ENCODE measurements around the gene GLCCI1. TPM values are rescaled to one million over a fixed set of nuclear protein-coding genes. Genes with fewer than 3 reads are reported as not detected.

The GLCCI1 gene
- total and polyA plus RNA-seq, 4 donors, result 1.4 to 5.9 (median 4.3) TPM

DNA sequence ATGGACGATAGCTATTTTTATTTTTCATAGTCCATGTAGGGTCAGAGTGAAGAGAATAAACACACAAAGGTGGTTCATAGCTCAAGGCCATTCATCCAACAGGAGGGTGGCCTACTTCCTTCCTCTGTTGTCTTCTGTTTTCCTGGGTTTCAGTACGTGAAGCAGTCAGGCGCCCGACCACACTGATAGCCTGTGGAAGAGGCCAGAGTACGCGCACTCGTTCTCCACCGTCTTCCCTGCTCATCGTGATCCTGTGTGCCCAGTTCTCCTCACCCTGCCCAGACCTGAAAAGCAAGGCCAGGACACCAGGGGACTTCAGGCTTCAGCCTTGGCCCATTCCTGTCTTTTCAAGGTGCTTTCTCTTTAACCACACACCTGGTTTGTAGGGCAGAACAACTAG, 134.7 kb downstream of the GLCCI1 start:
- TF ChIP-seq, protein P1, sequence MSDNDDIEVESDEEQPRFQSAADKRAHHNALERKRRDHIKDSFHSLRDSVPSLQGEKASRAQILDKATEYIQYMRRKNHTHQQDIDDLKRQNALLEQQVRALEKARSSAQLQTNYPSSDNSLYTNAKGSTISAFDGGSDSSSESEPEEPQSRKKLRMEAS (IDR thresholded peaks at IDR 0.05), result no peak
- TF ChIP-seq FOXA2 (IDR thresholded peaks at IDR 0.05) (no peak), GABPA (IDR thresholded peaks at IDR 0.05 in 1 of 2, conservative IDR thresholded peaks at IDR 0.05 in 1 of 2) (no peak), HNF4G (IDR thresholded peaks at IDR 0.05) (no peak), NR2F2 (IDR thresholded peaks at IDR 0.05) (no peak), RAD21 (IDR thresholded peaks at IDR 0.05) (no peak), EGR1 (IDR thresholded peaks at IDR 0.05; ENCODE audit: low read depth in 2 of 2) (no peak), FOXA1 (IDR thresholded peaks at IDR 0.05) (no peak), TAF1 (conservative IDR thresholded peaks at IDR 0.05) (no peak), YY1 (IDR thresholded peaks at IDR 0.05) (no peak), HNF4A (conservative IDR thresholded peaks at IDR 0.05) (no peak), JUND (IDR thresholded peaks at IDR 0.05) (no peak), SP1 (IDR thresholded peaks at IDR 0.05) (no peak)
- TF ChIP-seq, protein P2, sequence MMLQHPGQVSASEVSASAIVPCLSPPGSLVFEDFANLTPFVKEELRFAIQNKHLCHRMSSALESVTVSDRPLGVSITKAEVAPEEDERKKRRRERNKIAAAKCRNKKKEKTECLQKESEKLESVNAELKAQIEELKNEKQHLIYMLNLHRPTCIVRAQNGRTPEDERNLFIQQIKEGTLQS (IDR thresholded peaks at IDR 0.05), result no peak
- TF ChIP-seq, protein P3, sequence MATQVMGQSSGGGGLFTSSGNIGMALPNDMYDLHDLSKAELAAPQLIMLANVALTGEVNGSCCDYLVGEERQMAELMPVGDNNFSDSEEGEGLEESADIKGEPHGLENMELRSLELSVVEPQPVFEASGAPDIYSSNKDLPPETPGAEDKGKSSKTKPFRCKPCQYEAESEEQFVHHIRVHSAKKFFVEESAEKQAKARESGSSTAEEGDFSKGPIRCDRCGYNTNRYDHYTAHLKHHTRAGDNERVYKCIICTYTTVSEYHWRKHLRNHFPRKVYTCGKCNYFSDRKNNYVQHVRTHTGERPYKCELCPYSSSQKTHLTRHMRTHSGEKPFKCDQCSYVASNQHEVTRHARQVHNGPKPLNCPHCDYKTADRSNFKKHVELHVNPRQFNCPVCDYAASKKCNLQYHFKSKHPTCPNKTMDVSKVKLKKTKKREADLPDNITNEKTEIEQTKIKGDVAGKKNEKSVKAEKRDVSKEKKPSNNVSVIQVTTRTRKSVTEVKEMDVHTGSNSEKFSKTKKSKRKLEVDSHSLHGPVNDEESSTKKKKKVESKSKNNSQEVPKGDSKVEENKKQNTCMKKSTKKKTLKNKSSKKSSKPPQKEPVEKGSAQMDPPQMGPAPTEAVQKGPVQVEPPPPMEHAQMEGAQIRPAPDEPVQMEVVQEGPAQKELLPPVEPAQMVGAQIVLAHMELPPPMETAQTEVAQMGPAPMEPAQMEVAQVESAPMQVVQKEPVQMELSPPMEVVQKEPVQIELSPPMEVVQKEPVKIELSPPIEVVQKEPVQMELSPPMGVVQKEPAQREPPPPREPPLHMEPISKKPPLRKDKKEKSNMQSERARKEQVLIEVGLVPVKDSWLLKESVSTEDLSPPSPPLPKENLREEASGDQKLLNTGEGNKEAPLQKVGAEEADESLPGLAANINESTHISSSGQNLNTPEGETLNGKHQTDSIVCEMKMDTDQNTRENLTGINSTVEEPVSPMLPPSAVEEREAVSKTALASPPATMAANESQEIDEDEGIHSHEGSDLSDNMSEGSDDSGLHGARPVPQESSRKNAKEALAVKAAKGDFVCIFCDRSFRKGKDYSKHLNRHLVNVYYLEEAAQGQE (IDR thresholded peaks at IDR 0.05), result no peak
- TF ChIP-seq, protein P4, sequence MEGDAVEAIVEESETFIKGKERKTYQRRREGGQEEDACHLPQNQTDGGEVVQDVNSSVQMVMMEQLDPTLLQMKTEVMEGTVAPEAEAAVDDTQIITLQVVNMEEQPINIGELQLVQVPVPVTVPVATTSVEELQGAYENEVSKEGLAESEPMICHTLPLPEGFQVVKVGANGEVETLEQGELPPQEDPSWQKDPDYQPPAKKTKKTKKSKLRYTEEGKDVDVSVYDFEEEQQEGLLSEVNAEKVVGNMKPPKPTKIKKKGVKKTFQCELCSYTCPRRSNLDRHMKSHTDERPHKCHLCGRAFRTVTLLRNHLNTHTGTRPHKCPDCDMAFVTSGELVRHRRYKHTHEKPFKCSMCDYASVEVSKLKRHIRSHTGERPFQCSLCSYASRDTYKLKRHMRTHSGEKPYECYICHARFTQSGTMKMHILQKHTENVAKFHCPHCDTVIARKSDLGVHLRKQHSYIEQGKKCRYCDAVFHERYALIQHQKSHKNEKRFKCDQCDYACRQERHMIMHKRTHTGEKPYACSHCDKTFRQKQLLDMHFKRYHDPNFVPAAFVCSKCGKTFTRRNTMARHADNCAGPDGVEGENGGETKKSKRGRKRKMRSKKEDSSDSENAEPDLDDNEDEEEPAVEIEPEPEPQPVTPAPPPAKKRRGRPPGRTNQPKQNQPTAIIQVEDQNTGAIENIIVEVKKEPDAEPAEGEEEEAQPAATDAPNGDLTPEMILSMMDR (IDR thresholded peaks at IDR 0.05; ENCODE audit: low read depth, low read length, missing input control), result no peak
- TF ChIP-seq, protein P5, sequence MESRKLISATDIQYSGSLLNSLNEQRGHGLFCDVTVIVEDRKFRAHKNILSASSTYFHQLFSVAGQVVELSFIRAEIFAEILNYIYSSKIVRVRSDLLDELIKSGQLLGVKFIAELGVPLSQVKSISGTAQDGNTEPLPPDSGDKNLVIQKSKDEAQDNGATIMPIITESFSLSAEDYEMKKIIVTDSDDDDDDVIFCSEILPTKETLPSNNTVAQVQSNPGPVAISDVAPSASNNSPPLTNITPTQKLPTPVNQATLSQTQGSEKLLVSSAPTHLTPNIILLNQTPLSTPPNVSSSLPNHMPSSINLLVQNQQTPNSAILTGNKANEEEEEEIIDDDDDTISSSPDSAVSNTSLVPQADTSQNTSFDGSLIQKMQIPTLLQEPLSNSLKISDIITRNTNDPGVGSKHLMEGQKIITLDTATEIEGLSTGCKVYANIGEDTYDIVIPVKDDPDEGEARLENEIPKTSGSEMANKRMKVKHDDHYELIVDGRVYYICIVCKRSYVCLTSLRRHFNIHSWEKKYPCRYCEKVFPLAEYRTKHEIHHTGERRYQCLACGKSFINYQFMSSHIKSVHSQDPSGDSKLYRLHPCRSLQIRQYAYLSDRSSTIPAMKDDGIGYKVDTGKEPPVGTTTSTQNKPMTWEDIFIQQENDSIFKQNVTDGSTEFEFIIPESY (IDR thresholded peaks at IDR 0.05), result no peak
- Histone ChIP-seq H3K36me3 (ENCODE audit: control insufficient read depth in 4 of 4, insufficient read depth in 3 of 4, low read depth in 1 of 4, low read length in 3 of 4) (no peaks in the 10 kb centered on the region), H3K27me3 (ENCODE audit: control insufficient read depth in 4 of 4, insufficient read depth in 4 of 4, low read length in 3 of 4) (no peaks in the 10 kb centered on the region), H3K4me3 (ENCODE audit: low read depth in 1 of 3, low read length in 3 of 3) (no peak overlapping the region), H3K4me1 (ENCODE audit: control insufficient read depth in 4 of 4, insufficient read depth in 4 of 4, low read length in 3 of 4) (no peaks in the 10 kb centered on the region), H3K27ac (ENCODE audit: low read depth in 1 of 2, low read length in 2 of 2) (no peak overlapping the region), H3K9me3 (ENCODE audit: control insufficient read depth in 4 of 4, low read length in 3 of 4) (no peaks in the 10 kb centered on the region), H3K9ac (ENCODE audit: low read depth in 1 of 2, low read length in 2 of 2) (no peak overlapping the region)
- DNase-seq (ENCODE audit: low spot score), result no peak
- 80% methylated on average over 9 of the region's 9 CpGs for WGBS

Data from liver (tissue), 9 donors.